IMR-90 (cell line): ENCODE data around the gene RAB29. TPM values are rescaled to one million over a fixed set of nuclear protein-coding genes. Genes with fewer than 3 reads are reported as not detected.

Source experiments
- ATAC-seq: fragments of 200-7000 bp; cut with Tn5 transposase; 2 replicates; pipeline ENCODE4 v1.9.1; 2020; ENCODE audit warnings: low read depth, mild to moderate bottlenecking, moderate library complexity
- BruUV-seq: library from RNA; stranded (reverse); fragments of 400-500 nt; replicated peaks from 2 replicates; lab custom pipeline; 2021; lab: Mats Ljungman, UMichigan
- CTCF ChIA-PET: fragments of 300-600 bp; formaldehyde crosslinking; extraction: SDS; loops from one replicate; lab custom pipeline; 2021; ENCODE audit warnings: antibody characterized with exemption; lab: Yijun Ruan, JAX
- POLR2A ChIA-PET: fragments of 300-600 bp; sonication (Branson Sonifier 250); formaldehyde crosslinking; loops from one replicate; lab custom pipeline; 2022; ENCODE audit warnings: antibody characterized with exemption; ENCODE audit not compliant: unreplicated experiment; lab: Charles Lee
- DNase-seq: peaks from one replicate; pipeline ENCODE4 v3.0.0; 2013
- H2AFZ ChIP-seq: replicated peaks from 2 replicates; pipeline ENCODE3; 2013; ENCODE audit warnings: low read length, mild to moderate bottlenecking; ENCODE audit not compliant: poor library complexity
- H2AK5ac ChIP-seq: 2 replicates; pipeline ENCODE4 v1.6.1; 2013; ENCODE audit warnings: low read depth, low read length, inconsistent platforms
- H2AK9ac ChIP-seq: replicated peaks from 2 replicates; pipeline ENCODE3; 2013; ENCODE audit warnings: mild to moderate bottlenecking, low read depth, low read length, moderate library complexity; ENCODE audit not compliant: poor library complexity
- H2BK120ac ChIP-seq: 2 replicates; pipeline ENCODE4 v1.6.1; 2013; ENCODE audit warnings: low read depth, low read length, inconsistent platforms
- H2BK15ac ChIP-seq: 3 replicates; pipeline ENCODE4 v1.6.1; 2013; ENCODE audit warnings: low read depth, low read length, inconsistent platforms
- H2BK20ac ChIP-seq: 2 replicates; pipeline ENCODE4 v1.6.1; 2013; ENCODE audit warnings: low read depth, mild to moderate bottlenecking, inconsistent platforms, low read length, moderate library complexity
- H2BK5ac ChIP-seq: 2 replicates; pipeline ENCODE4 v1.6.1; 2013; ENCODE audit warnings: mild to moderate bottlenecking, low read depth, low read length, inconsistent platforms; ENCODE audit not compliant: poor library complexity, severe bottlenecking
- H3K14ac ChIP-seq: replicated peaks from 2 replicates; pipeline ENCODE4 v1.6.1; 2013; ENCODE audit warnings: low read depth, low read length, inconsistent platforms
- H3K18ac ChIP-seq: 2 replicates; pipeline ENCODE4 v1.6.1; 2013; ENCODE audit warnings: low read depth, low read length, control low read depth
- H3K23ac ChIP-seq: 2 replicates; pipeline ENCODE4 v1.6.1; 2013; ENCODE audit warnings: low read depth, low read length, inconsistent platforms
- H3K27ac ChIP-seq: 2 replicates; pipeline ENCODE4 v1.5.1; 2013; ENCODE audit warnings: mild to moderate bottlenecking, control low read depth, low read length; ENCODE audit not compliant: insufficient read depth
- H3K27me3 ChIP-seq: 2 replicates; pipeline ENCODE4 v1.6.1; 2013; ENCODE audit warnings: low read length; ENCODE audit not compliant: control insufficient read depth, insufficient read depth
- H3K36me3 ChIP-seq: 2 replicates; pipeline ENCODE4 v1.6.1; 2013; ENCODE audit warnings: low read length, mixed read lengths; ENCODE audit not compliant: control insufficient read depth, insufficient read depth
- H3K4ac ChIP-seq: 2 replicates; pipeline ENCODE4 v1.6.1; 2013; ENCODE audit warnings: low read depth, low read length, inconsistent platforms
- H3K4me1 ChIP-seq: 2 replicates; pipeline ENCODE4 v1.6.1; 2013; ENCODE audit warnings: low read length, mixed read lengths; ENCODE audit not compliant: control insufficient read depth, insufficient read depth
- H3K4me2 ChIP-seq: 2 replicates; pipeline ENCODE4 v1.6.1; 2013; ENCODE audit warnings: low read depth, mild to moderate bottlenecking, control low read depth, low read length, moderate library complexity
- H3K4me3 ChIP-seq: 2 replicates; pipeline ENCODE4 v1.5.1; 2013; ENCODE audit warnings: low read depth, mild to moderate bottlenecking, control low read depth, low read length, moderate library complexity; ENCODE audit not compliant: insufficient read depth
- H3K56ac ChIP-seq: 2 replicates; pipeline ENCODE4 v1.6.1; 2013; ENCODE audit warnings: low read length, inconsistent platforms; ENCODE audit not compliant: insufficient read depth; ENCODE audit errors: extremely low read depth
- H3K79me1 ChIP-seq, 2 experiments: 2 replicates each; pipeline ENCODE4 v1.6.1; 2013; ENCODE audit warnings: low read length in 2 of 2, inconsistent platforms in 1 of 2, low read depth in 1 of 2
- H3K9ac ChIP-seq: 2 replicates; pipeline ENCODE4 v1.6.1; 2013; ENCODE audit warnings: low read depth, low read length, control low read depth
- H3K9me1 ChIP-seq: 2 replicates; pipeline ENCODE4 v1.6.1; 2013; ENCODE audit warnings: low read length, inconsistent platforms; ENCODE audit not compliant: insufficient read depth
- H3K9me3 ChIP-seq: 2 replicates; pipeline ENCODE4 v1.6.1; 2013; ENCODE audit warnings: low read length; ENCODE audit not compliant: control insufficient read depth, insufficient read depth
- H4K20me1 ChIP-seq: 2 replicates; pipeline ENCODE4 v1.6.1; 2013; ENCODE audit warnings: low read length, inconsistent platforms; ENCODE audit not compliant: insufficient read depth
- H4K5ac ChIP-seq: 2 replicates; pipeline ENCODE4 v1.6.1; 2013; ENCODE audit warnings: mild to moderate bottlenecking, low read depth, low read length, control low read depth
- H4K8ac ChIP-seq, 2 experiments: 2 replicates each; pipeline ENCODE4 v1.6.1; 2013; ENCODE audit warnings: low read depth in 2 of 2, low read length in 2 of 2, control low read depth in 1 of 2, inconsistent platforms in 1 of 2
- H4K91ac ChIP-seq: 2 replicates; pipeline ENCODE4 v1.6.1; 2013; ENCODE audit warnings: low read depth, low read length, inconsistent platforms; ENCODE audit not compliant: insufficient read depth
- BHLHE40 ChIP-seq: fragments of 150-350 bp; IDR thresholded peaks from 2 replicates; pipeline ENCODE4 v1.6.1; 2016; ENCODE audit warnings: mild to moderate bottlenecking, low read depth, low read length
- CEBPB ChIP-seq: IDR thresholded peaks from 2 replicates; pipeline ENCODE4 v1.6.1; 2012; ENCODE audit warnings: low read depth, low read length, improper control_type of control experiment
- CHD1 ChIP-seq: IDR thresholded peaks from 2 replicates; pipeline ENCODE4 v1.6.1; 2012; ENCODE audit warnings: low read depth, low read length, improper control_type of control experiment
- FOS ChIP-seq: fragments of 150-350 bp; IDR thresholded peaks from 2 replicates; pipeline ENCODE4 v1.6.1; 2016; ENCODE audit warnings: low read depth, low read length
- MAFK ChIP-seq: IDR thresholded peaks from 2 replicates; pipeline ENCODE4 v1.6.1; 2012; ENCODE audit warnings: low read depth, low read length, improper control_type of control experiment
- MAZ ChIP-seq: IDR thresholded peaks from 2 replicates; pipeline ENCODE4 v1.6.1; 2012; ENCODE audit warnings: low read depth, mild to moderate bottlenecking, low read length, improper control_type of control experiment, moderate library complexity, borderline replicate concordance
- MXI1 ChIP-seq: IDR thresholded peaks from 2 replicates; pipeline ENCODE4 v1.6.1; 2012; ENCODE audit warnings: low read depth, mild to moderate bottlenecking, low read length, moderate library complexity, borderline replicate concordance
- NFE2L2 ChIP-seq: fragments of 150-350 bp; IDR thresholded peaks from 2 replicates; pipeline ENCODE4 v1.6.1; 2016; ENCODE audit warnings: low read depth, mild to moderate bottlenecking, low read length
- POLR2A ChIP-seq: IDR thresholded peaks from 2 replicates; pipeline ENCODE4 v1.6.1; 2012; ENCODE audit warnings: mild to moderate bottlenecking, low read depth, low read length
- RAD21 ChIP-seq: IDR thresholded peaks from 2 replicates; pipeline ENCODE4 v1.6.1; 2012; ENCODE audit warnings: low read length, improper control_type of control experiment
- RCOR1 ChIP-seq: IDR thresholded peaks from 2 replicates; pipeline ENCODE4 v1.6.1; 2012; ENCODE audit warnings: mild to moderate bottlenecking, low read length, improper control_type of control experiment; ENCODE audit not compliant: insufficient replicate concordance
- RFX5 ChIP-seq: IDR thresholded peaks from 2 replicates; pipeline ENCODE4 v1.8.0; 2012; ENCODE audit warnings: low read depth, mild to moderate bottlenecking, low read length, moderate library complexity
- SMC3 ChIP-seq: fragments of 150-350 bp; IDR thresholded peaks from 2 replicates; pipeline ENCODE4 v1.6.1; 2016; ENCODE audit warnings: low read depth, mild to moderate bottlenecking, antibody characterized with exemption, low read length, moderate library complexity
- WGBS, 2 experiments: methylation state at CpG; one replicate each; pipeline versions ENCODE4 v1.1.5 to v1.1.7; 2013; ENCODE audit warnings: missing lambda C conversion rate in 2 of 2; ENCODE audit not compliant: insufficient read length in 1 of 2; ENCODE audit errors: extremely low coverage in 2 of 2; 5-methylcytosine and 5-hydroxymethylcytosine counted together
- dilution Hi-C: fragments of 300-500 bp; cut with HindIII; formaldehyde crosslinking; loops from one replicate; pipeline ENCODE4 v1.14.3; 2018; ENCODE audit warnings: low sequenced_read_pairs; ENCODE audit not compliant: unreplicated experiment
- in situ Hi-C: fragments of 300-500 bp; cut with MboI; formaldehyde crosslinking; loops from 3 replicates; pipeline ENCODE4 v1.14.3; 2019; ENCODE audit warnings: low sequenced_read_pairs, inconsistent platforms, mixed read lengths
- intact Hi-C: fragments of 100-400 bp; cut with micrococcal nuclease; formaldehyde crosslinking; loops from 2 replicates; pipeline ENCODE4 v1.10.0; 2022
- polyA plus RNA-seq, 3 experiments: library from polyadenylated mRNA; depleted of rRNA; stranded (reverse); fragments of >200 nt; gene quantifications; 2 replicates each; pipeline ENCODE4 v1.2.3, GENCODE V29; 2012; ENCODE audit warnings: low replicate concordance in 1 of 3
- total RNA-seq: library from RNA; depleted of rRNA; stranded (reverse); fragments of >200 nt; gene quantifications from 2 replicates; pipeline ENCODE4 v1.2.3, GENCODE V29; 2012
- TF ChIP-seq, protein P1 (sequence below): fragments of 150-350 bp; IDR thresholded peaks from 2 replicates; pipeline ENCODE4 v1.6.1; 2016; ENCODE audit warnings: low read depth, mild to moderate bottlenecking, low read length, moderate library complexity, borderline replicate concordance
- TF ChIP-seq, protein P2 (sequence below): fragments of 150-350 bp; IDR thresholded peaks from 2 replicates; pipeline ENCODE4 v1.6.1; 2017; ENCODE audit warnings: mild to moderate bottlenecking, antibody characterized with exemption, low read length, low read depth

RAB29 gene
- total and polyA plus RNA-seq, 2 of the 4 experiments (the other 2 are of a cell fraction), result 5.7 to 7.3 TPM

DNA sequence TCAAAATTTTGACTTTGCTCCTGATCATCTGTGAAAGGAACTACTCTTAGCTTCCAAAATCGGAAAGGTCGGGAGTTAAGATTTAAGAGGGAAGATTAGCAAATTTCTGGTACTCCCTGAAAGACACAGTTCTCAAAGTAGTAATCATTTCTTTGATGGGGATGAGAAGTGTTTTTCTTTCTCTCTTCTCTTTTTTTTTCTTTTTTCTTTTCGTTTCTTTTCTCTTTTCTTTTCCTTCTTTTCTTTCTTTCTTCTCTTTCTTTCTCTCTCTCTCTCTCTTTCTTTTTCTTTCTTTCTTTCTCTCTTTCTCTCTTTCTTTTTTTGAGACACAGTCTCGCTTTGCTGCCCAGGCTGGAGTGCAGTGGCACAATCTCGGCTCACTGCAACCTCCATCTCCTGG lies 5.1 kb upstream of the RAB29 start:
- Histone ChIP-seq H3K4me2 (no peak overlapping the region), H2BK15ac (no peak overlapping the region), H3K4ac (no peak overlapping the region), H3K56ac (no peak overlapping the region), H4K20me1 (no peaks in the 10 kb centered on the region), H3K9me3 (no peaks in the 10 kb centered on the region), H3K9me1 (peaks cover 3% of the 10 kb centered on the region; the same call in 1 of the 2 replicates), H3K14ac (no peak overlapping the region), H2AK9ac (no peak overlapping the region), H3K36me3 (no peaks in the 10 kb centered on the region), H4K91ac (no peak overlapping the region), H3K9ac (no peak overlapping the region), H2BK20ac (no peak overlapping the region), H2BK120ac (no peak overlapping the region), H2AK5ac (no peak overlapping the region), H4K8ac (no peak overlapping the region), H3K23ac (no peak overlapping the region), H2BK5ac (no peak overlapping the region), H3K27me3 (peaks cover 2% of the 10 kb centered on the region), H3K4me1 (no peaks in the 10 kb centered on the region; the same call in 1 of the 2 replicates), H3K18ac (no peak overlapping the region), H2AFZ (no peak overlapping the region), H3K4me3 (no peak overlapping the region), H4K5ac (no peak overlapping the region), H3K27ac (no peak overlapping the region), H3K79me1 (no peaks in the 10 kb centered on the region)
- no peak for ATAC-seq
- no TSS peak for BruUV-seq
- WGBS, 2 experiments, result no CpG with 5 or more reads among the region's 5 CpGs
- dilution Hi-C loops, result no loop called here
- ChIA-PET POLR2A (no interaction called here), CTCF (interaction anchor here (0.7 kb wide), 1 partner anchor 264 kb away, joined by 3 read pairs; no protein-coding TSS in a partner anchor)
- in situ Hi-C loops, result no loop called here
- no peak for TF ChIP-seq RAD21
- no peak for TF ChIP-seq MAFK
- no peak for TF ChIP-seq SMC3
- TF ChIP-seq CEBPB, result no peak
- TF ChIP-seq MAZ, result no peak
- no peak for TF ChIP-seq BHLHE40
- TF ChIP-seq CHD1, result no peak
- TF ChIP-seq NFE2L2, result no peak
- TF ChIP-seq POLR2A, result no peak
- TF ChIP-seq RCOR1, result no peak
- TF ChIP-seq RFX5, result no peak
- no peak for TF ChIP-seq FOS
- no peak for TF ChIP-seq MXI1
- TF ChIP-seq, protein P1, sequence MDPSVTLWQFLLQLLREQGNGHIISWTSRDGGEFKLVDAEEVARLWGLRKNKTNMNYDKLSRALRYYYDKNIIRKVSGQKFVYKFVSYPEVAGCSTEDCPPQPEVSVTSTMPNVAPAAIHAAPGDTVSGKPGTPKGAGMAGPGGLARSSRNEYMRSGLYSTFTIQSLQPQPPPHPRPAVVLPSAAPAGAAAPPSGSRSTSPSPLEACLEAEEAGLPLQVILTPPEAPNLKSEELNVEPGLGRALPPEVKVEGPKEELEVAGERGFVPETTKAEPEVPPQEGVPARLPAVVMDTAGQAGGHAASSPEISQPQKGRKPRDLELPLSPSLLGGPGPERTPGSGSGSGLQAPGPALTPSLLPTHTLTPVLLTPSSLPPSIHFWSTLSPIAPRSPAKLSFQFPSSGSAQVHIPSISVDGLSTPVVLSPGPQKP, result no peak
- TF ChIP-seq, protein P2, sequence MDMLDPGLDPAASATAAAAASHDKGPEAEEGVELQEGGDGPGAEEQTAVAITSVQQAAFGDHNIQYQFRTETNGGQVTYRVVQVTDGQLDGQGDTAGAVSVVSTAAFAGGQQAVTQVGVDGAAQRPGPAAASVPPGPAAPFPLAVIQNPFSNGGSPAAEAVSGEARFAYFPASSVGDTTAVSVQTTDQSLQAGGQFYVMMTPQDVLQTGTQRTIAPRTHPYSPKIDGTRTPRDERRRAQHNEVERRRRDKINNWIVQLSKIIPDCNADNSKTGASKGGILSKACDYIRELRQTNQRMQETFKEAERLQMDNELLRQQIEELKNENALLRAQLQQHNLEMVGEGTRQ, result no peak
- intact Hi-C loops, result no loop called here
- no peak for DNase-seq
